ENCODE measurements around the gene AVL9.
"Not testable (repeated sequence)": the region's sequence is repeated elsewhere in the genome, so short reads cannot be mapped to it uniquely, and the experiment has no call there.

GRCh38 chr7:32619416-32619815, 124.1 kb downstream of the AVL9 start:
- not testable (repeated sequence) for TF ChIP-seq SP1 (IDR thresholded peaks at IDR 0.05); ELF4 (IDR thresholded peaks at IDR 0.05); HDGF (IDR thresholded peaks at IDR 0.05; ENCODE audit: borderline replicate concordance); NFRKB (IDR thresholded peaks at IDR 0.05); TARDBP (IDR thresholded peaks at IDR 0.05); SUZ12 (IDR thresholded peaks at IDR 0.05); FOXM1 (IDR thresholded peaks at IDR 0.05; ENCODE audit: borderline replicate concordance); BHLHE40 (IDR thresholded peaks at IDR 0.05; ENCODE audit: borderline replicate concordance)
- TF ChIP-seq, protein P1, sequence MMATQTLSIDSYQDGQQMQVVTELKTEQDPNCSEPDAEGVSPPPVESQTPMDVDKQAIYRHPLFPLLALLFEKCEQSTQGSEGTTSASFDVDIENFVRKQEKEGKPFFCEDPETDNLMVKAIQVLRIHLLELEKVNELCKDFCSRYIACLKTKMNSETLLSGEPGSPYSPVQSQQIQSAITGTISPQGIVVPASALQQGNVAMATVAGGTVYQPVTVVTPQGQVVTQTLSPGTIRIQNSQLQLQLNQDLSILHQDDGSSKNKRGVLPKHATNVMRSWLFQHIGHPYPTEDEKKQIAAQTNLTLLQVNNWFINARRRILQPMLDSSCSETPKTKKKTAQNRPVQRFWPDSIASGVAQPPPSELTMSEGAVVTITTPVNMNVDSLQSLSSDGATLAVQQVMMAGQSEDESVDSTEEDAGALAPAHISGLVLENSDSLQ (IDR thresholded peaks at IDR 0.05) = not testable (repeated sequence)

Measured in HEK293T (cell line).